C4-2B (cell line): ENCODE results near the gene SLC2A10.

ENCODE experiments used
- CTCF ChIP-seq: fragments of 450-650 bp; conservative IDR thresholded peaks from 2 replicates; pipeline ENCODE4 v1.5.1; 2017; ENCODE audit warnings: mild to moderate bottlenecking
- ZFX ChIP-seq: fragments of 450-650 bp; IDR thresholded peaks from 2 replicates; pipeline ENCODE4 v1.6.1; 2017

- TF ChIP-seq CTCF (no peak), ZFX (no peak)
Observed at GRCh38 chr20:46660487-46660886, 49.0 kb upstream of the SLC2A10 start.
